Small intestine (tissue), 7 donors: ENCODE results near the gene SLC7A9. TPM values are rescaled to one million over a fixed set of nuclear protein-coding genes. Genes with fewer than 3 reads are reported as not detected.
"Not testable (repeated sequence)": the region's sequence is repeated elsewhere in the genome, so short reads cannot be mapped to it uniquely, and the experiment has no call there.

Experiments
- DNase-seq, 2 donors: peaks; one replicate each; pipeline versions ENCODE4 v3.0.0 to v3.0.0-alpha.2; 2013
- FAIRE-seq: peaks from 2 replicates; lab custom pipeline; 2012; peaks lifted over from hg19 to GRCh38; lab: Jason Lieb, UNC
- H3K27ac ChIP-seq, 3 donors: one replicate each; pipeline ENCODE4 v1.5.1; 2013; ENCODE audit warnings: low read length in 2 of 3, mild to moderate bottlenecking in 2 of 3, control low read depth in 1 of 3, inconsistent platforms in 1 of 3, low read depth in 1 of 3, moderate library complexity in 1 of 3
- H3K27me3 ChIP-seq, 3 donors: one replicate each; pipeline ENCODE4 v1.6.1; 2013; ENCODE audit warnings: low read length in 3 of 3, inconsistent platforms in 1 of 3; ENCODE audit not compliant: control insufficient read depth in 3 of 3, insufficient read depth in 3 of 3
- H3K36me3 ChIP-seq, 3 donors: one replicate each; pipeline ENCODE4 v1.6.1; 2013; ENCODE audit warnings: low read length in 3 of 3, inconsistent platforms in 1 of 3, low read depth in 1 of 3, mild to moderate bottlenecking in 1 of 3, moderate library complexity in 1 of 3; ENCODE audit not compliant: control insufficient read depth in 3 of 3, insufficient read depth in 2 of 3
- H3K4me1 ChIP-seq, 3 donors: one replicate each; pipeline ENCODE4 v1.6.1; 2013; ENCODE audit warnings: low read length in 2 of 3, inconsistent platforms in 1 of 3, low read depth in 1 of 3, mild to moderate bottlenecking in 1 of 3, moderate library complexity in 1 of 3; ENCODE audit not compliant: control insufficient read depth in 3 of 3, insufficient read depth in 2 of 3
- H3K4me3 ChIP-seq, 3 donors: one replicate each; pipeline ENCODE4 v1.5.1; 2013; ENCODE audit warnings: low read length in 3 of 3, control low read depth in 1 of 3, inconsistent platforms in 1 of 3, low read depth in 1 of 3, mild to moderate bottlenecking in 1 of 3, moderate library complexity in 1 of 3
- H3K9me3 ChIP-seq, 2 donors: one replicate each; pipeline ENCODE4 v1.6.1; 2013; ENCODE audit warnings: low read depth in 1 of 2, low read length in 1 of 2; ENCODE audit not compliant: control insufficient read depth in 2 of 2, insufficient read depth in 1 of 2
- WGBS, 3 donors: extraction: QIAGEN DNeasy Blood & Tissue Kit; methylation state at CpG; one replicate each; pipeline ENCODE4 v1.1.7; 2013; 5-methylcytosine and 5-hydroxymethylcytosine counted together
- polyA plus RNA-seq, 4 donors: library from polyadenylated mRNA; stranded (reverse) in 3 of 4; unstranded in 1 of 4; fragments of 200-250 nt in 3 of 4; fragments of 120-200 nt in 1 of 4; gene quantifications; one replicate each; pipeline versions ENCODE4 v1.2.1 to v1.2.3, GENCODE V29; 2013
- donor health status: healthy with polysubstance abuse.
- donor health status: control.
- donor health status: control.
- donor health status: Bipolar disorder and iron deficiency.
- donor health status: healthy.

SLC7A9 gene
- polyA plus RNA-seq, 4 donors = 20.8 to 176 (median 50.9) TPM

GRCh38 chr19:32837531-32837930 lies 32.0 kb downstream of the SLC7A9 start:
- H3K9me3 ChIP-seq = peaks cover 0 to 4% of the 10 kb centered on the region in 2 donors
- FAIRE-seq = no peak
- no peak overlapping the region for H3K27ac ChIP-seq
- H3K4me3 ChIP-seq = no peak overlapping the region
- DNase-seq = no peak
- peaks cover 2 to 17% (median 7%) of the 10 kb centered on the region in 3 donors for H3K36me3 ChIP-seq
- 77 to 86% (median 85%) methylated on average over 7 of the region's 7 CpGs for WGBS, 3 donors
- H3K27me3 ChIP-seq = no peaks in the 10 kb centered on the region
- no peaks in the 10 kb centered on the region for H3K4me1 ChIP-seq

GRCh38 chr19:32833388-32833787 lies 36.2 kb downstream of the SLC7A9 start:
- H3K27me3 ChIP-seq, H3K4me1 ChIP-seq, H3K27ac ChIP-seq, H3K4me3 ChIP-seq, DNase-seq, H3K9me3 ChIP-seq, FAIRE-seq: not testable (repeated sequence)
- WGBS, 3 donors = 89 to 90% (median 90%) methylated on average over 7 of the region's 7 CpGs
- H3K36me3 ChIP-seq = peaks cover 0 to 24% (median 7%) of the 10 kb centered on the region in 3 donors

- H3K27me3 ChIP-seq, FAIRE-seq, H3K4me1 ChIP-seq, H3K9me3 ChIP-seq, DNase-seq, H3K27ac ChIP-seq, H3K4me3 ChIP-seq: not testable (repeated sequence)
- H3K36me3 ChIP-seq = peaks cover 0 to 24% (median 7%) of the 10 kb centered on the region in 3 donors
- WGBS, 3 donors = 77 to 88% (median 82%) methylated on average over 7 of the region's 7 CpGs
These were observed 36.7 kb downstream of the SLC7A9 start for GRCh38 chr19:32832825-32833224.

- not testable (repeated sequence) for H3K4me3 ChIP-seq, H3K27ac ChIP-seq, H3K9me3 ChIP-seq, DNase-seq, H3K4me1 ChIP-seq, H3K27me3 ChIP-seq, FAIRE-seq
- WGBS, 3 donors = 94 to 96% (median 94%) methylated on average over 12 of the region's 12 CpGs
- peaks cover 0 to 28% (median 7%) of the 10 kb centered on the region in 3 donors for H3K36me3 ChIP-seq
These were observed 37.5 kb downstream of the SLC7A9 start for GRCh38 chr19:32832094-32832493.

GRCh38 chr19:32831611-32832010 lies 38.0 kb downstream of the SLC7A9 start:
- H3K9me3 ChIP-seq = no peaks in the 10 kb centered on the region
- 82 to 89% (median 84%) methylated on average over 5 of the region's 5 CpGs for WGBS, 3 donors
- no peak for FAIRE-seq

GRCh38 chr19:32830231-32831014 lies 39.1 kb downstream of the SLC7A9 start:
- no peaks in the 10 kb centered on the region for H3K4me1 ChIP-seq
- no peak overlapping the region for H3K4me3 ChIP-seq
- H3K27ac ChIP-seq = no peak overlapping the region
- WGBS, 3 donors = 90 to 93% (median 91%) methylated on average over 8 of the region's 8 CpGs
- no peak for FAIRE-seq
- H3K9me3 ChIP-seq = no peaks in the 10 kb centered on the region
- no peak for DNase-seq
- peaks cover 0 to 28% (median 7%) of the 10 kb centered on the region in 3 donors for H3K36me3 ChIP-seq
- H3K27me3 ChIP-seq = no peaks in the 10 kb centered on the region

More at GRCh38 chr19:32831611-32832010, 38.0 kb downstream of the SLC7A9 start:
- H3K27me3 ChIP-seq = no peaks in the 10 kb centered on the region
- peaks cover 0 to 28% (median 7%) of the 10 kb centered on the region in 3 donors for H3K36me3 ChIP-seq
- H3K27ac ChIP-seq = no peak overlapping the region
- no peak overlapping the region for H3K4me3 ChIP-seq
- H3K4me1 ChIP-seq = no peaks in the 10 kb centered on the region
- DNase-seq = no peak

GRCh38 chr19:32829345-32829896 lies 40.1 kb downstream of the SLC7A9 start:
- DNase-seq (no peak), FAIRE-seq (no peak)
- 81 to 89% (median 86%) methylated on average over 10 of the region's 10 CpGs for WGBS, 3 donors
- Histone ChIP-seq H3K4me3 (no peak overlapping the region), H3K36me3 (peaks cover 0 to 30% (median 7%) of the 10 kb centered on the region in 3 donors), H3K27me3 (no peaks in the 10 kb centered on the region), H3K4me1 (no peaks in the 10 kb centered on the region), H3K27ac (no peak overlapping the region), H3K9me3 (no peaks in the 10 kb centered on the region)

- DNase-seq (no peak), FAIRE-seq (no peak)
- no peak overlapping the region for H3K4me3 ChIP-seq
- no peak overlapping the region for H3K27ac ChIP-seq
- peaks cover 0 to 2% (median 0%) of the 10 kb centered on the region in 3 donors for H3K27me3 ChIP-seq
- no peaks in the 10 kb centered on the region for H3K9me3 ChIP-seq
- WGBS, 3 donors = 84 to 89% (median 86%) methylated on average over 15 of the region's 15 CpGs
- peaks cover 0 to 30% (median 7%) of the 10 kb centered on the region in 3 donors for H3K36me3 ChIP-seq
- no peaks in the 10 kb centered on the region for H3K4me1 ChIP-seq
These were observed 40.8 kb downstream of the SLC7A9 start for GRCh38 chr19:32828643-32829344.
